Neural cell (in vitro differentiated cells): ENCODE data around the gene RERE. TPM values are rescaled to one million over a fixed set of nuclear protein-coding genes. Genes with fewer than 3 reads are reported as not detected.

Experiments
- H2AFZ ChIP-seq: fragments of 200-600, 300-800 bp; sonication (generic), shearing (Covaris generic); 2 replicates; pipeline ENCODE4 v1.6.0; 2014; ENCODE audit warnings: low read depth, mild to moderate bottlenecking, antibody characterized with exemption, low read length, moderate library complexity
- H3F3A ChIP-seq: fragments of 200-600 bp; shearing (Covaris generic); 2 replicates; pipeline ENCODE4 v1.6.1; 2016; ENCODE audit warnings: mild to moderate bottlenecking, moderate library complexity, mixed read lengths, antibody characterized with exemption, low read length; ENCODE audit not compliant: insufficient read depth, poor library complexity, severe bottlenecking
- H3K27ac ChIP-seq: fragments of 200-600, 300-800 bp; sonication (generic), shearing (Covaris generic); 2 replicates; pipeline ENCODE4 v1.5.1; 2014; ENCODE audit warnings: mild to moderate bottlenecking, low read length, moderate library complexity
- H3K27me3 ChIP-seq: fragments of 300-800, 200-600 bp; sonication (generic), shearing (Covaris generic); 2 replicates; pipeline ENCODE4 v1.6.0; 2014; ENCODE audit warnings: mild to moderate bottlenecking, low read depth, low read length, moderate library complexity; ENCODE audit not compliant: insufficient read depth
- H3K36me3 ChIP-seq: fragments of 300-800, 200-600 bp; sonication (generic), shearing (Covaris generic); 2 replicates; pipeline ENCODE4 v1.5.1; 2014; ENCODE audit warnings: mild to moderate bottlenecking, antibody characterized with exemption, low read length, moderate library complexity; ENCODE audit not compliant: insufficient read depth
- H3K4me2 ChIP-seq: fragments of 300-800, 200-600 bp; sonication (generic), shearing (Covaris generic); 2 replicates; pipeline ENCODE4 v1.6.0; 2014; ENCODE audit warnings: mild to moderate bottlenecking, low read length
- H3K4me3 ChIP-seq: fragments of 300-800, 200-600 bp; sonication (generic), shearing (Covaris generic); 2 replicates; pipeline ENCODE4 v1.5.1; 2014; ENCODE audit warnings: mild to moderate bottlenecking, low read length, moderate library complexity
- H3K79me2 ChIP-seq: fragments of 200-600 bp; shearing (Covaris generic); replicated peaks from 2 replicates; pipeline ENCODE4 v1.6.0; 2014; ENCODE audit warnings: mild to moderate bottlenecking, low read length, moderate library complexity; ENCODE audit not compliant: insufficient read depth
- H3K9ac ChIP-seq: fragments of 300-800, 200-600 bp; sonication (generic), shearing (Covaris generic); 2 replicates; pipeline ENCODE4 v1.6.1; 2016; ENCODE audit warnings: mild to moderate bottlenecking, low read length, mixed read lengths
- H3K9me2 ChIP-seq: fragments of 200-600 bp; shearing (Covaris generic); 2 replicates; pipeline ENCODE4 v1.6.1; 2016; ENCODE audit warnings: mild to moderate bottlenecking, low read length, mixed read lengths; ENCODE audit not compliant: insufficient read depth
- H3K9me3 ChIP-seq: fragments of 200-600, 300-800 bp; sonication (generic), shearing (Covaris generic); 2 replicates; pipeline ENCODE4 v1.6.1; 2016; ENCODE audit warnings: mild to moderate bottlenecking, mixed run types, low read length, moderate library complexity, mixed read lengths
- H4K20me1 ChIP-seq: fragments of 200-600 bp; shearing (Covaris generic); 2 replicates; pipeline ENCODE4 v1.6.1; 2016; ENCODE audit warnings: mild to moderate bottlenecking, mixed run types; ENCODE audit not compliant: insufficient read depth
- EP300 ChIP-seq: fragments of 450-650 bp; conservative IDR thresholded peaks from 2 replicates; pipeline ENCODE4 v1.6.1; 2014; ENCODE audit warnings: antibody characterized with exemption, mild to moderate bottlenecking, moderate library complexity; ENCODE audit not compliant: poor library complexity, severe bottlenecking
- POLR2AphosphoS5 ChIP-seq: IDR thresholded peaks from 2 replicates; pipeline ENCODE4 v1.6.1; 2012
- SMC3 ChIP-seq: fragments of 450-650 bp; conservative IDR thresholded peaks from 2 replicates; pipeline ENCODE4 v1.6.1; 2014; ENCODE audit warnings: antibody characterized with exemption, mild to moderate bottlenecking, moderate library complexity; ENCODE audit not compliant: poor library complexity
- TAF1 ChIP-seq: IDR thresholded peaks from 2 replicates; pipeline ENCODE4 v1.6.1; 2012; ENCODE audit warnings: low read depth
- polyA plus RNA-seq: library from polyadenylated mRNA; depleted of rRNA; stranded (reverse); fragments of >200 nt; gene quantifications from 2 replicates; pipeline ENCODE4 v1.2.3, GENCODE V29; 2014
- TF ChIP-seq, protein P1 (sequence below): fragments of 450-650 bp; IDR thresholded peaks from 2 replicates; pipeline ENCODE4 v1.5.1; 2014; ENCODE audit warnings: antibody characterized with exemption, mild to moderate bottlenecking, moderate library complexity; ENCODE audit not compliant: poor library complexity, severe bottlenecking
- TF ChIP-seq, protein P2 (sequence below): IDR thresholded peaks from 2 replicates; pipeline ENCODE4 v1.6.1; 2012; ENCODE audit warnings: borderline replicate concordance

Gene RERE
- polyA plus RNA-seq, 1 donor from 2014 or later = 21.0 TPM

DNA sequence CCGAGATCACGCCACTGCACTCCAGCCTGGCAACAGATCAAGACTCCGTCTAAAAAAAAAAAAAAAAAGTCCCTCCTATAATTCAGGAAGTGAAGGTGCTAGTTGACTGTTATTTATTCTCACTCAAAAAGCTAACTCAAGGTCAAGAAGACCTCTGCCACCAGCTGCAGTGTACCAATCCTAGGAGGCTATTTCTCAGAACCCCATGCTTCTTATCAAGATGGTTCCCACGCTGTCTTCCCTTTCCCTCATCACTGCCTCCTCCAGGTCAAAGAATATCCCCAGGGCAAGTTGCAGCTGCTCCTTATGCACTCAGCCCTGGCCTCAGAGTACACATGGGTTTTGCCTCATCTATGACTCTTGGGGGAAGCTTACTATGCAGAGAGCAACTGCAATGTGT is 53.6 kb downstream of the RERE start:
- Histone ChIP-seq H3K36me3 (no peaks in the 10 kb centered on the region), H3K27ac (no peak overlapping the region), H3K4me2 (no peak overlapping the region), H3K4me3 (no peak overlapping the region), H4K20me1 (no peaks in the 10 kb centered on the region), H2AFZ (no peak overlapping the region), H3K9me2 (no peaks in the 10 kb centered on the region), H3K9ac (no peak overlapping the region), H3K27me3 (no peaks in the 10 kb centered on the region), H3K9me3 (no peaks in the 10 kb centered on the region), H3K79me2 (peaks cover 89% of the 10 kb centered on the region), H3F3A (no peaks in the 10 kb centered on the region)
- TF ChIP-seq, protein P1, sequence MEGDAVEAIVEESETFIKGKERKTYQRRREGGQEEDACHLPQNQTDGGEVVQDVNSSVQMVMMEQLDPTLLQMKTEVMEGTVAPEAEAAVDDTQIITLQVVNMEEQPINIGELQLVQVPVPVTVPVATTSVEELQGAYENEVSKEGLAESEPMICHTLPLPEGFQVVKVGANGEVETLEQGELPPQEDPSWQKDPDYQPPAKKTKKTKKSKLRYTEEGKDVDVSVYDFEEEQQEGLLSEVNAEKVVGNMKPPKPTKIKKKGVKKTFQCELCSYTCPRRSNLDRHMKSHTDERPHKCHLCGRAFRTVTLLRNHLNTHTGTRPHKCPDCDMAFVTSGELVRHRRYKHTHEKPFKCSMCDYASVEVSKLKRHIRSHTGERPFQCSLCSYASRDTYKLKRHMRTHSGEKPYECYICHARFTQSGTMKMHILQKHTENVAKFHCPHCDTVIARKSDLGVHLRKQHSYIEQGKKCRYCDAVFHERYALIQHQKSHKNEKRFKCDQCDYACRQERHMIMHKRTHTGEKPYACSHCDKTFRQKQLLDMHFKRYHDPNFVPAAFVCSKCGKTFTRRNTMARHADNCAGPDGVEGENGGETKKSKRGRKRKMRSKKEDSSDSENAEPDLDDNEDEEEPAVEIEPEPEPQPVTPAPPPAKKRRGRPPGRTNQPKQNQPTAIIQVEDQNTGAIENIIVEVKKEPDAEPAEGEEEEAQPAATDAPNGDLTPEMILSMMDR = no peak
- TF ChIP-seq EP300 (no peak), SMC3 (no peak), POLR2AphosphoS5 (no peak)
- TF ChIP-seq, protein P2, sequence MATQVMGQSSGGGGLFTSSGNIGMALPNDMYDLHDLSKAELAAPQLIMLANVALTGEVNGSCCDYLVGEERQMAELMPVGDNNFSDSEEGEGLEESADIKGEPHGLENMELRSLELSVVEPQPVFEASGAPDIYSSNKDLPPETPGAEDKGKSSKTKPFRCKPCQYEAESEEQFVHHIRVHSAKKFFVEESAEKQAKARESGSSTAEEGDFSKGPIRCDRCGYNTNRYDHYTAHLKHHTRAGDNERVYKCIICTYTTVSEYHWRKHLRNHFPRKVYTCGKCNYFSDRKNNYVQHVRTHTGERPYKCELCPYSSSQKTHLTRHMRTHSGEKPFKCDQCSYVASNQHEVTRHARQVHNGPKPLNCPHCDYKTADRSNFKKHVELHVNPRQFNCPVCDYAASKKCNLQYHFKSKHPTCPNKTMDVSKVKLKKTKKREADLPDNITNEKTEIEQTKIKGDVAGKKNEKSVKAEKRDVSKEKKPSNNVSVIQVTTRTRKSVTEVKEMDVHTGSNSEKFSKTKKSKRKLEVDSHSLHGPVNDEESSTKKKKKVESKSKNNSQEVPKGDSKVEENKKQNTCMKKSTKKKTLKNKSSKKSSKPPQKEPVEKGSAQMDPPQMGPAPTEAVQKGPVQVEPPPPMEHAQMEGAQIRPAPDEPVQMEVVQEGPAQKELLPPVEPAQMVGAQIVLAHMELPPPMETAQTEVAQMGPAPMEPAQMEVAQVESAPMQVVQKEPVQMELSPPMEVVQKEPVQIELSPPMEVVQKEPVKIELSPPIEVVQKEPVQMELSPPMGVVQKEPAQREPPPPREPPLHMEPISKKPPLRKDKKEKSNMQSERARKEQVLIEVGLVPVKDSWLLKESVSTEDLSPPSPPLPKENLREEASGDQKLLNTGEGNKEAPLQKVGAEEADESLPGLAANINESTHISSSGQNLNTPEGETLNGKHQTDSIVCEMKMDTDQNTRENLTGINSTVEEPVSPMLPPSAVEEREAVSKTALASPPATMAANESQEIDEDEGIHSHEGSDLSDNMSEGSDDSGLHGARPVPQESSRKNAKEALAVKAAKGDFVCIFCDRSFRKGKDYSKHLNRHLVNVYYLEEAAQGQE = no peak

DNA sequence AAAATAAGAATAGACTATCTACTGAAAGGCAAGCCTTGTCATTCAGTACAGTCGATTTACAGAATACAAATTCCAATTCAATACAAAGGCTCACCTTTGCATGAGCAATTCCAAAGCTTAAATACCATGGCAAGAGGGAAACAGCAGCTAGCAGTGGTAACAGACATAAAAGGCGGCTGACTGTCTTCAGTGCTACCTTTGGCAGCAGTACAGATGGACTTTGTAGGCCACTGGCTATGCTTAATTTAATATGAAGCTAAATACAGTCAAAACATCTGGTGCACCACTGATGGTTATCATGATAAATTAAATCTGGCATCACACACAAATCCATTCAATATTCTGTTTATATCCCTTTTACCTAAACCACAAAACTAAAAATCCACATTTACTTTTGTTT is 62.4 kb downstream of the RERE start:
- H3K4me2 ChIP-seq = peak overlapping the region; percentile 77
- H4K20me1 ChIP-seq = no peaks in the 10 kb centered on the region
- H3K79me2 ChIP-seq = peaks cover 64% of the 10 kb centered on the region

More for the DNA sequence above, 62.4 kb downstream of the RERE start:
- peak overlapping the region; percentile 65 for H3K9ac ChIP-seq
- H3K9me2 ChIP-seq = no peaks in the 10 kb centered on the region
- peak overlapping the region; percentile 96 for H3K27ac ChIP-seq
- no peaks in the 10 kb centered on the region for H3K36me3 ChIP-seq
- peak overlapping the region; percentile 58 for H3K4me3 ChIP-seq
- TF ChIP-seq, protein P2 = no peak
- no peak for TF ChIP-seq SMC3
- no peak for TF ChIP-seq TAF1
- no peaks in the 10 kb centered on the region for H3K27me3 ChIP-seq
- H2AFZ ChIP-seq = no peak overlapping the region
- H3F3A ChIP-seq = peaks cover 14% of the 10 kb centered on the region
- H3K9me3 ChIP-seq = no peaks in the 10 kb centered on the region
